GM21786 (cell line): ENCODE results near the gene SPATS2L.
A peak's percentile ranks its signal among the peaks of the same experiment; 100 is the strongest.

ENCODE experiments used
- ATAC-seq: cut with Tn5 transposase; IDR thresholded peaks from one replicate; pipeline ENCODE4 v1.9.1; 2021; ENCODE audit not compliant: unreplicated experiment

The SPATS2L gene

DNA sequence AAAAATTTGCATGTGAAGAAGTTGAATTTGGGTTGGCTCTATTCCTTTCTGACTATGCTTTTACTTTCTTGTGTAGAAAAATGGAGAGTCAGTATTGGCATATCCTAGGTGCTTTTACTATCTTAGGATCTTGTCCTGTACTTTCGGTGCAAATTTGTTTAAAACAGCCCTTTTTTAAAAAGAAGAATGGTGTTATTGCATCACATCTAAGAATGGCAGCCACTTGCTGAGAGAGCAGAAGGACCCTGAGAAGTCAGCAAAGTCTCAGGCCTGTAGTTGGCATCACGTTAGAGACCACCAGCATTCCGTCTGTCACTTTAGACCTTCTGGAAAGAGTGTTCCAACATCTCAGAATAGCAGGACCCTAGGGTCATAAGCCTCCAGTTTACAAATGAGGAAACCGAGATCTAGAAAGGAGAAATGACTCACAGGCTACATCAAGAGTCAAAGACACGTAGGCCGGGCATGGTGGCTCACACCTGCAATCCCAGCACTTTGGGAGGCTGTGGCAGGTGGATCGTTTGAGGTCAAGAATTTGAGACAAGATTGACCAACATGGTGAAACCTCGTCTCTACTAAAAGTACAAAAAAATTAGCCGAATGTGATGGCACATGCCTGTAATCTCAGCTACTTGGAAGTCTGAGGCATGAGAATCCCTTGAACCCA lies 42.5 kb downstream of the SPATS2L start:
- no peak for ATAC-seq

DNA sequence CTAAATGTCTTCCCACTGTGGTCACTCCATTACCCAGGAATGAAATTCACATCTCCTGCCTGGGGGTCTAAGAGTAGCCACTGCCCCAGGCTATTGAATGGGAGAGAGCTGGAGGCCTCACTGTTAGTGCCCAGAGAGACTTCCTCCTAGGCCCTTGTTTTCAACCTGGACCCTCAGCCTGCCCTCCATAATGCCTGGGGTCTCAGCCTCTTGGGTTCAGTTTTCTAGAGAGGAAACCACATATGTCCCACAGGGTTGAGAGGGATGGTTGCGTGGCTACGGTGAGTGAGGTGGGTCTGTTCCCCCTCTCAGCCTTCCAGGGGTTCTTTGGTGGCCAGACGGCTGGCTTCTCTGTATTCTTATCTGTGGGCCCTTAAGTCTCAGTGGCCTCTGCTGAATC lies 43.4 kb downstream of the SPATS2L start:
- no peak for ATAC-seq

DNA sequence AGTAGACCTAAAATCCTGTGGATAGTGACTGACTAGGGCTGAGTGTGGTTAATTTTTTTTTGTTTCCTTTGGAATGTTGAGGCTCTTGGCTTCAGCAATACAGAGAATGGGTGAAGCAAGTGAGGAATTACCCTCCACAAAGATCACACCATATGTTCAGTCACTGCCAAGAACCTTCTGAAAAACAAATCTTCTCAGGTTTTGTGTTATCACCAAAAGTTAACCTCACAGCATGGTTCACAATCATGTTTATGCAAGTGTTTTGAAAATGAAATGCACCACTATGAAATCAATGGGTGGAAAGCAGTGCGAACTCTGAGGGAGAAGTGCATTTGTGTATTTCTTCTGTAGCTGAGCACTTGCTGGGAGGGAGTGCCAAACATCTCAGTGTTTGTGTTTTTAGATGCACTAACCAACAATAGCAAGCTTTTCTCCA lies 44.4 kb downstream of the SPATS2L start:
- ATAC-seq = no peak

DNA sequence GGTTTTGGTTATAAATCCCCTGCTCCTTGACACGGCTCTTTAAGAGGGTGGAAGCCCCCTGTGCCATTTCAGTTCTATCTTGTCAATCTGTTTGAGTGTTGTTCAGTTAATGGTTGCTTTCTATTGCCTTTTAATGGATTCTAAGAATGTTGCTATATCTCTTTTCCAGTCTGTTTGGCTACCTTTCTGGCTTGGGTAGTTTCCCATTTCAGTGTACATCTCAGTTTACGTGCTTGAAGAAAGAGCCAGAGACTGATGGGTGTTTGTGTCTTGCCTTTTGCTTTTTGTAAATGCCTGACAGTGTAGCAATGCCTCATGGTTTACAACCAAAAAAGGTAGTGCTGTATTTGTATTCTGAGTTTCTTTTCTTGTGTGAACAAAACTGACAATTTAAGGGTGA lies 45.3 kb downstream of the SPATS2L start:
- ATAC-seq = no peak

DNA sequence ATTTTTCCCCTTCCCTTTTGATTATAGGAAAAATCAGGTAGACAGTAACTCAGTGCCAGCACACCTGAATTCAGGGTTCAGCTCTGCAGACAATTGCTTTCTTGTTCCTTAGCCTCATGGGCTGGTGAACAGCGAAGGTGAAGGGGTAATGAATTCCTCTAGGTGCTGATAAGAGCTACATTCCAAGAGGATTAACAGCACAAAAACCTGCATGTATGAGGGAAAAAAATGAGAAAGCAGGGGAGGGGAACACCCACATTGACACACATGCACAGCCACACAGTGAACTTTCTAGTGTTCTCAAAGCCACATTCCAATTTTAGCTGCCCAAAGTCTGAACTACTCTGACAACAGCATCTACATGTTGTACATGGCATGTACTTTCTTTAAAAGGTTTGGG lies 46.1 kb downstream of the SPATS2L start:
- ATAC-seq = no peak

DNA sequence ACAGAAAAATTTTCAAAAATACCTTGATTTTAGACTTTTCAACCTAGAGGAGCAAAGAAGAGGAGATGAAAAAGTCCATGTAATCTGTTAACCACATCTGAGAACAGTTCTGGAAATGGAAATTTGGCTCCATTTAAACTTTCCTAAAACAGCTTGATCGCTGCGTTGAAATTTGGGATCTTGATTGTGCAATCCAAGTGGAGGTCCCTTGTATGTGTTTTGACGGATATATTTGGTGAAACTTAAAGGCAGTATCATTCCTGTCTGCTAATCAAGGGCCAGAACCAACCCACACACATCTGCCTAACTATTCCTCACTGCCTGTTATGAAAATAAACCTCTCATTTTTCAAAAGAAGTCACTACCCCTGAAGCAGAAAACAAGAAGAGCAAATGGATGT lies 46.6 kb downstream of the SPATS2L start:
- ATAC-seq = no peak

DNA sequence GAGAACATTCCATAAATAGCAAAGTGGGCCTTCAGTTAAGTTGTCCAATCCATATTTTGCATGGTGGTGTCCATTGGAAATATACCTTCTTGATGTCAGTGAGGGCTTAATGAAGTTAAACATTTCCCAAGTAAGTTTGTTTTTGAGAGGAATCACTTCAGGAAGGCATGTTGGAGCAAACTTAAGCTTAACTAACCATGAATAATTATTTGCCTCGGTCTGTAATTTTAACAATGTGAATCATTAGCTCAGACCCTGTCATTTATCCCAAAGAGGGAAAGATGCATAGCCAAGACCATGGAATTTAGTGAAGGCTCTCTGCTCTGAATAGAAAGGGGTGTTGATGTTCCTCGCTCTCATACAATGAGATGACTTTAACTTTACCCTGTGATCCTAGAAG lies 47.4 kb downstream of the SPATS2L start:
- no peak for ATAC-seq

DNA sequence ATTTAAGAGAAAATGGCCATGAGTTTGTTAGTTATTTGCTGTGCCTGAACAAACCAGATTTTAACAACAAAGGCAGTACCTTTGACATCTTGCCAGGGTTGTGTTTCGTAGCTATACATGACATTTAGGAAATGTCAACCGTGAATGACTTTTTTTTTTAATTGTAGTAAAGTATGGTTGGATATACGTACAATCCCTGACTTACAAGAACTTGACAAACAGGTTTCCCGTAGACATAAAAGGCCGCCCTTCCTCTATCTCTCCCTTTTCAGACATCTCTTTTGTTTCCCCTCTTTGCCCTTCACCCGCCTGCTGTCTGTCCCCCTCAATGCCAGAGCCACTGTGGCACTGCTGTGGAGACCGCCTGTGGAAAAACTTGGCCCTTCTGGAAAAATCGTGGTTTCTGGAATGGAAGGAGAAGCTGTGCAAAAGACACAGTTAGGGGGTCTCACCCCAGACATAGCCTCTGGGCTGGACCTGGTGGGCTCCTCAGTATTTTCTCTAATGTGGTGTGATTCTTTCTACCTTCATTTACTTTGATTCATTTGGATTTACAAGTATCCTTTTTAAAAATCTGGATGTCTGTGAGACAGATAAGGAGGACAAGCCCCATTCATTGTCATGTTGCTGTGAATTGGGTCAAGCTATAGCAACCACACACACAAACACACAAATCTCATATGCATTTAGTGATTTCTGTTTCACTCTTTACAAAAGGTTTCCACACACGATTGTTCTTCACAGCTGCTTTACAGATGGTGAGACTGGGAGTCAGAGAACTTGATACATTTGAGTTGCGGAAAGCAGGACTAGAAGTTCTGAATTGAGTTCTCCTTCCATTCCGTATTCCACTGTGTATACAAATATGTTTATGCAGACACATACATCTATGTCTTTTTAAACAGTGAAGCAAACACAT lies 48.6 kb downstream of the SPATS2L start:
- no peak for ATAC-seq

DNA sequence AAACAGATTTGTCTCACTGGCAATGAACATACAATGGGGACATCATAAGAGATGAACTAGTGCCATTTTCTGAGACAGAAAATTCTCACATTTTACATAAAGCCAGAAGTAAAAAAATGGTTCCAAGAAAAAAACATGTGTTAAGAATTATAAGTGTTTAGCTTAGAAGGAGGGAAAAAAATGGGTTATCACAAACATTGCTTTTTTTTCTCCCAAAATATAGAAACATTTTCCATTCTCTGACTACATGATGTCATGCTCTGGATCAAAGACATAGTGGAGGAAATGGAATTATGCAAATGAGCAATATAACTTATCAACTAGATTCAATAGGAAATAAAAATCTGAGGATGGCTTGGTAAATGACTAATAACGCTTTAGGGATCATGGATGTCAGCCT lies 49.8 kb downstream of the SPATS2L start:
- no peak for ATAC-seq

DNA sequence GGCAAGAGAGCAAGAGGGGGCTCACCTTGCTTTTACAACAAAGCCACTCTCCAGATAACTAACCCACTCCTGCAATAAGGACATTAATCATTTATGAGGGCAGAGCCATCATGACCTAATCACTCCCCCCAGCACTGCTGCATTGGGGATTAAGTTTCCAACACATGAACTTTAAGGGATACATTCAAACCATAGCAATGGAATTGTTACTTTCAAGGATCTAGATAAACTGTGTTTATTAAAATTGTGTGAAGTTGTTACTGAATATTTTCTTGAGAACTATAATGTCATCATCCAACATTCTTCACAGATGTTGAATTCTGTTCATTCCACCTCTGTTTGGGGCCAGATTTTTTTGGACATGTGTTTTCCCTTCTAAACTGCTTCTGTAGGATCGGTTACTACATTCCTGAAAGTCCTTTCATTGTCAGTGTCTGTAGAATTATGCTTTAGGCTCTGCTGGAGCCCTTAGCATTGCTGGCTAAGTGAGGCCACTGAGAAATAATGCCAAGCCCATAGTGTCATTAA lies 50.4 kb downstream of the SPATS2L start:
- ATAC-seq = no peak

DNA sequence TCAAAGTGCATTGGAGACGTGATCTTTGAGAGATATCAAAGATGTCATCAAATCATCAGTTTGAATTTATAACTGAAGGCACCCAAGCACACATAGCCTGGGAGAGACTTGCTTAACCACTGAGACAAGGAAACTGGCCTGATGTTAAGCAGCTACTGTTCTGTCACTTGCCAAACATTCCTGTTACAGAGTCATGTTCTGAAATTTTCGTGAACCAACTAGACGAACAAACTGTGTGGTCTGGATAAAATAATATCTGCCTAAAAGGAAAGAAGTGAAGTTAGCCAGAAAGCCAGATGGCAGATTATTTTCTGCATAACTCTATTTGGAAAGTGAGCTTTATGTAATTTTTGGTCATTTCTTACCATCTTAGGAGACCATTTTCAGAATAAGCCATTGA lies 51.4 kb downstream of the SPATS2L start:
- no peak for ATAC-seq

DNA sequence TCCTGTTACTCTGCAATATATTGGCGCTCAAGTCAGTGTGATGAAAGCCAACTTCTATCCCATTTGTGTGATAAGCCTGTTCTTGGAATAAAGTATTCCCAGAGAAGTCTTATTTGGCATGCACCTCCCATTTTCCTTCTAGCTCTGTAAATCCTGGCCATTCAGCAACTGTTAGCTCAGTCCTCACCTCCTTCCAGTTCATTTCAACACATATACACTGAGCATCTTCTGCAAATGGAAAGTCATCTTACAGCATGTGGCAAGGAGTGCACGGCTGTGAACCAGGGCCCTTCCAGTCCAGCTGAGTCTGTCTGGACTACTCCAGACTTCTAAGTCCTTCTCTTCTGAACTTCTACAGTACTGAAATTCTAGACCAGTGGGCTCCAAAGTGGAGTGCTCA lies 53.1 kb downstream of the SPATS2L start:
- no peak for ATAC-seq

DNA sequence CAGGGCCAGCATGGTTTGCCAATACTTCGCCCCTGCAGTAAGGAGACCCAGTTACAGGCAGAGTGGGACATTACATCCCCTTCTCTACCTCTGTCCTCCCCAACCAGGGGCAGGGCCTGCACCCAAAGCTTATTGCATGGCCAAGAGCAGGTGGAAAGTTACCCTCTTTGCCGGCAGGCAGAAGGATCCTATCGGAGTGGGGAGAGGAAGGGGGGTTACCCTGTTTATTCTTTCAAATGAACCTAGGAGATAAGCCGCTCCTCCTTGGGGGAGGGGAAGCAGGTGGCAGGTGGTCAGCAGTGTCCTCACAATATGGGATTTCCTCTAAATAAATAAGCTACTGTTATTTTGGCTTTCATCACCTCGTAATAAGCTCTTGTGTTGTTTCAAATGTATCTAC lies 53.9 kb downstream of the SPATS2L start:
- ATAC-seq = no peak

DNA sequence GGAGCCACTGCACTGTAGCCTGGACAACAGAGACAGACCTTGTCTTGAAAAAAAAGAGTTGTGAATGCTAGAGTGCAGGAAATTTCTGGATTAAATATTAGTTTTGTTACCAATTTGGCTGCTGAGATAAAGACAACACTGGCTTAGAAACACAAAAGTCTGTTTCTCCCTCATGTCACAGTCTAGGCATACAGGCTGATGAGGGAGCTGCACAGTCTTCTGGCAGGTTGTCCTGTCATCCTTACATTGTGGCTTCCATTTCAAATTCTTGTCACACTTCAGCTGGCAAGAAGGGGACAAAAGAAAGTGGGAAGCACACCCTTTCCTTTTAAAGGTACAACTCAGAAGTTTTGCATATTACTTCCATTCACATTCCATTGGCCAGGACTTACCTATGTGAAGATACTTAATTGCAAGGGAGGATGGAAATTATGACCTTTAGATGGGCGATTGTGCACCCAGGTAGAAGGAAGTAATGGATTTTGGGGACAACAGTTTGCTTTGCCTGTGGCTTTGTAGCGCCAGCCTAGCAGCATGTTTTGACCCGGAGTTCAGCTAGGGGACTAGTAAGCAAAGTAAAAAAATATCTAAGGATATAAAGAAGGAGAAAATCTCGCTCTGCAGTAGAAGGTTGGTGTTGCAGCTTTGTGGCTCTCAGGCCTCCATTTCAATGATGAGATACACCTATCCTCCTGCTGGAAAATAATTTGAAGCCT lies 55.9 kb downstream of the SPATS2L start:
- no peak for ATAC-seq

DNA sequence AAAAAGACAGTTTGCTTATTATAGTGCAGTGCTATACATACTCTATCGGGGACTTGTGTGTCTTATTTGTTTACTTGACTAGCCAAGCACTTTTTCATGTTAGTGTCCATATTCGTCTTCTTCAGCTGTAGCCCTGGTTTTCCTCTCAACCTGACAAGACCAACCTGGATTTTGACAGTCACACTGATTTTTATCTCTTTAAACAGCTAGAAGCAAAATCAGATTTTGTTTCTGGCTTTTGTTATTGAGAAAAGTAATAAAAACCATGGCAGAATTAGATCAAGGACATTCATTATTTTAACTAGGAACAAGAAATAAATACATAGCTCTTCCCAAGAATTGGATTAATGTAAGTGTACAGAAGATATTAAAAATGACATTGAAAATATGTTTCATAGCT lies 56.8 kb downstream of the SPATS2L start:
- no peak for ATAC-seq

DNA sequence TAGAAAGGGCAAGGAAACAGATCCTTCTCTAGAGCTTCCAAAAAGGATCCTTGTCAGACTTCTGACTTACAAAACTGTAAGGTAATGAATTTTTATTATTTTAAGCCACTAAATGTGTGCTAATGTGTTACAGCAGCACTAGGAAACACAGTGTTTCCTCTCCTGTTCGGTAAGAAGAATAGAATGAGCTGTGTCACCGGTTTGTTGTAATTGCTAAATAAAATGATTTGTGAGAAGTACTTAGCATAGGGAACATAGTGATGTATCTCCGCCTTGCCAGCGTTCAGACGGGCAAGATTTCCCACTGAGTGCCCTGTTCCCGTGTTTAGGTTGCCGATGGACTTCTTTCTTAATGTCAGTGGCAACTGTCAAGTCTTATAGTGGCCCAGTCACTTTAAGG lies 57.6 kb downstream of the SPATS2L start:
- ATAC-seq = no peak

DNA sequence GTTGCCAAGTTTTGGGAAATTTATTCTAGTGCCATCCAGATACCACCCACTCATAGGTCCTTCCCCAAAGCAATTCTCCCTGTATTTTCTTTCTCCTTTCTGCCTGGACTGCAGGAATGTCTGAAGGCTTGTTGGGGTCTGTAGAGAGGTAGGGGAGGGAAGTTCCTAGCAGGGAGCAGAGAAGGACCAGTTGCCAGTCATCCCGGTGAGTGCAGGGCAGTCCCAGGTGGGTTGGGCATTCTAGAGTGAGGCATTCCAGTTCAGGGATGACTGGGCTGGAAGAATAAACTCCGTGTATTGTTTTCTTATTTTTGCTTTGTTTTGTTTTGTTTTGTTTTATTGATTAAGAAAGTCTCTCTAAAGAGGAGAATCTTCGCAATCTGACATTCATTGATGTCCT lies 58.1 kb downstream of the SPATS2L start:
- no peak for ATAC-seq

DNA sequence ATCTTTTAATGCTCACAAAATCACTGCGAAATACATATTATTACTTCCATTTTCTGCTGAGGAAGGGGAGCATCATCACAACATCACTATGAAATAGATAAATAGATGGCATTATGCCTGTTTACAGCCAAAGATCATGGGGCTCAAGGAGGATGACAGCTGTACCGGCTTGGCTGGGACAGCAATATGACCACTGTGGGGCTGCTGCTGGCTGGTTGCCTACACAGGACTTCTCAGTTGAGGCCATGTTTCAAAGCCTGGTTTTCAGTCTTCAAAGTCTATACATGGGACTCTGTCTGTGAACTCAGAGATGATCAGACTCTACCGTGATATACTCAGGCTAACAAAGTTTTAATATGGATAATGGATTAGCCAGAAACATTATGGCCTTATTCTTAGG lies 58.7 kb downstream of the SPATS2L start:
- no peak for ATAC-seq

DNA sequence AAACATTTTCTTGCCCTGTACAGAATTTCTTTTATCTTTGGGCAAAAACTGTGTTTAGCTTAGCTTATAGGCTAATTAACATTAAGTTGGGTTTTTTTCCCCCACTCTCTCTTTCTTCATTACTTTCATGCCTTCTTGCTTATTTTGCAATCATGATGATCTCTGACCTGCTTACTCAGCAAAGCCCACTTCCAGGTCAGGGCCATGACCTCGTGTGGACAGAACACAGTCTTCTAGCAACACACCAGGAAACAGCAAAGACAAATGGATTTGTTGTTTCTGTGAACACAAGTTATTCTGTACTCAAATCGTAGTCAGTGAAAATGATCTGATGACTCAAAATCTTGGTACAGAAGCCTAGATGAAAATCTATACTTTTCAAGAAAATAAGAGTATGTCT lies 60.7 kb downstream of the SPATS2L start:
- no peak for ATAC-seq

DNA sequence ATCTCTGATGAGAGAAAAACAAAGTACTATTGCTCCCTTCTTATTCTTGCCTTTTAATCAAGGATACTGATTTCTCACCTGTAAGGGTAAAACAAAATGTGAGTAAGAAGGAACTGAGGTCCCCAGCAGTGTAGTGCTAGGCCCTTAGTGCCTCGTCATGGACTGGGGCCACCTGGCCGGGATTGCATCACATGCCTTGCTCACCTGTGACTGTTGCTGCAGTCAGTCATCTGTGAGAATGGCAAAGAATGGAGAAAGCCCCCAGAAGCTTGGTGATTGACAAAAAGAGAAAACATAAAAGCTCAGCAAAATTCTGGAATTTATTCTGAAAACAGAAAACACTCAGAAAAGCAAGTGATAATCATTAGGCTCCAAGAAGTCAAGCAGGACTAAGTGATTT lies 63.4 kb downstream of the SPATS2L start:
- no peak for ATAC-seq

DNA sequence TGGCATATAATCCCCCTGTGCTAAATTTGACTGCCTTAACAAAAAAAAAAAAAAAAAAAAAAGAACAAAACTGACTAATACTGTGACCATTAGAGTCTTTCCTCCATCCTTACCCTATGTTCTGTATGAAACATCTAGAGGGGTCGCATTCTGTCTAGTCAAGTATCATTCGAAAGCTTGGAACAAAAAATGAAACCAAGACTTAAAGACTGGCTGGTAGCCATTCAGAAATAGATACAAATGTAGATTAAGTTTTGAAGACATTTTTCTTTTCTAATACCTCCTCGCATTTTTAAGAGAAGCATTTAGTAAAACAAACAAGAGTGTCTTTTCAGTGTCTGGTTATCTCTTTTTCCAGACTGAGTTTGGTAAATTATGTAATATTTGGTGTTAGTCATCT lies 66.7 kb downstream of the SPATS2L start:
- peak; percentile 39 for ATAC-seq

DNA sequence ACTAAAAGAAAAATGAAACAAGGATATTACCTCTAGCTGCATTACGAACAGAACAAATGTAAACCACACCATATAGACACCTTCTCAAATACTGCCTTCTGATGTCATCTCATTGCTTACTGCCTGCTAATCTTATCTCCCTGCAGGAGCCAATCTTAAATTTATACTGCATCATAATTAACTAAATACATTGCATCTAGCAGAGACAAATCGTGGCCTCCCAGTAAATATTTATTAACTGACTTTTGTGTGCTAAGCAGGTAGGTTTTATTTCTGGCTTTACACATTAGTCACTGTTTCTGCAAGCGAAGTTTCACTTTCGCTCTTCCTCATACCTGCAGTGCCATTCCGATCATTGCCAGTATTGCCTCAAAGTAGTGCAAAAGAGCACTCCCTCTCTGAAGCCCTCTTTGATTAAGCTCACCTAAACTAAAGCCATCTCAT lies 67.5 kb downstream of the SPATS2L start:
- peak; percentile 92 for ATAC-seq
